Measurements from ENCODE around the gene GALNTL6. TPM values are rescaled to one million over a fixed set of nuclear protein-coding genes. Genes with fewer than 3 reads are reported as not detected.

Gene GALNTL6
- total and polyA plus RNA-seq, 9 of the 15 experiments (the other 6 are each of a cell fraction or from before 2014, with no cell fraction given): 0.18 to 0.50 (median 0.29) TPM

DNA sequence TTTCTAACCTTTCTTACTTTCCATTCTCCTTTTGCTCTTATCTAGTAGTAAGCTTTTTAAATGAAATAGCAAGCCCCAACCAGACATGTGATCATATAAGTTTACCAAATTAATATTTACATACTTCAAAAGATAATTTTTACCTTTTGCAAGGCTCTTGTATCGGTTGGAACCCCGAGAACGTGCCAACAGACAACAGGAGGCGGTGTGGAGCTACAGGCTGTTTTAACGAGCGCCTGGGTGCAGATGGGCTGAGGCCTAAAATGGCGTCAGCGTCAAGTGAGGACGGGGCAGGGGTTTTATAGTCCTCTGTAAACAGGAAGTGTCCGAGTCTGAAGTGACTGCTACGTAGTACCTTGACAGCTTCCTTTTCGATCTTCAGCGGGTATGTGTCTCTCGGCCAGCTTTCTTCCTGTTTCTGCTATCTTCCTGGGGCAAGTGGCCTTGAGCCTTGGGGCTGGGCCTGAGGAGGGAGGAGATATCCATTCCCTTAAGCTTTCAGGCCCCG, 342.7 kb downstream of the GALNTL6 start (continued):
- TF ChIP-seq, protein P1, sequence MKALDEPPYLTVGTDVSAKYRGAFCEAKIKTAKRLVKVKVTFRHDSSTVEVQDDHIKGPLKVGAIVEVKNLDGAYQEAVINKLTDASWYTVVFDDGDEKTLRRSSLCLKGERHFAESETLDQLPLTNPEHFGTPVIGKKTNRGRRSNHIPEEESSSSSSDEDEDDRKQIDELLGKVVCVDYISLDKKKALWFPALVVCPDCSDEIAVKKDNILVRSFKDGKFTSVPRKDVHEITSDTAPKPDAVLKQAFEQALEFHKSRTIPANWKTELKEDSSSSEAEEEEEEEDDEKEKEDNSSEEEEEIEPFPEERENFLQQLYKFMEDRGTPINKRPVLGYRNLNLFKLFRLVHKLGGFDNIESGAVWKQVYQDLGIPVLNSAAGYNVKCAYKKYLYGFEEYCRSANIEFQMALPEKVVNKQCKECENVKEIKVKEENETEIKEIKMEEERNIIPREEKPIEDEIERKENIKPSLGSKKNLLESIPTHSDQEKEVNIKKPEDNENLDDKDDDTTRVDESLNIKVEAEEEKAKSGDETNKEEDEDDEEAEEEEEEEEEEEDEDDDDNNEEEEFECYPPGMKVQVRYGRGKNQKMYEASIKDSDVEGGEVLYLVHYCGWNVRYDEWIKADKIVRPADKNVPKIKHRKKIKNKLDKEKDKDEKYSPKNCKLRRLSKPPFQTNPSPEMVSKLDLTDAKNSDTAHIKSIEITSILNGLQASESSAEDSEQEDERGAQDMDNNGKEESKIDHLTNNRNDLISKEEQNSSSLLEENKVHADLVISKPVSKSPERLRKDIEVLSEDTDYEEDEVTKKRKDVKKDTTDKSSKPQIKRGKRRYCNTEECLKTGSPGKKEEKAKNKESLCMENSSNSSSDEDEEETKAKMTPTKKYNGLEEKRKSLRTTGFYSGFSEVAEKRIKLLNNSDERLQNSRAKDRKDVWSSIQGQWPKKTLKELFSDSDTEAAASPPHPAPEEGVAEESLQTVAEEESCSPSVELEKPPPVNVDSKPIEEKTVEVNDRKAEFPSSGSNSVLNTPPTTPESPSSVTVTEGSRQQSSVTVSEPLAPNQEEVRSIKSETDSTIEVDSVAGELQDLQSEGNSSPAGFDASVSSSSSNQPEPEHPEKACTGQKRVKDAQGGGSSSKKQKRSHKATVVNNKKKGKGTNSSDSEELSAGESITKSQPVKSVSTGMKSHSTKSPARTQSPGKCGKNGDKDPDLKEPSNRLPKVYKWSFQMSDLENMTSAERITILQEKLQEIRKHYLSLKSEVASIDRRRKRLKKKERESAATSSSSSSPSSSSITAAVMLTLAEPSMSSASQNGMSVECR (CRISPR knock-in tag; IDR thresholded peaks at IDR 0.05): no peak
- TF ChIP-seq ZNF586 (CRISPR knock-in tag; conservative IDR thresholded peaks at IDR 0.05) (no peak), ZNF347 (CRISPR knock-in tag; IDR thresholded peaks at IDR 0.05; ENCODE audit: low read depth) (no peak), PHB (CRISPR knock-in tag; IDR thresholded peaks at IDR 0.05) (no peak), ZFP36 (IDR thresholded peaks at IDR 0.05; ENCODE audit: low read depth, low read length, partially characterized antibody) (no peak), FOXP1 (CRISPR knock-in tag; IDR thresholded peaks at IDR 0.05) (peak; percentile 74; the same call in 1 of the 2 replicates), SP2 (IDR thresholded peaks at IDR 0.05; ENCODE audit: extremely low read depth, low read depth, low read length, poor library complexity, severe bottlenecking) (no peak), KLF16 (IDR thresholded peaks at IDR 0.05) (no peak), ZNF121 (CRISPR knock-in tag; conservative IDR thresholded peaks at IDR 0.05) (no peak), WHSC1 (IDR thresholded peaks at IDR 0.05; ENCODE audit: low read length) (no peak), CREB3L1 (IDR thresholded peaks at IDR 0.05; ENCODE audit: borderline replicate concordance, low read depth) (peak; percentile 33; the same call in 1 of the 2 replicates), SOX6 (IDR thresholded peaks at IDR 0.05) (peak; percentile 72), PRMT5 (CRISPR knock-in tag; IDR thresholded peaks at IDR 0.05) (no peak), NCOA1 (IDR thresholded peaks at IDR 0.05; ENCODE audit: low read depth) (peak; percentile 76; the same call in 1 of the 2 replicates), HBP1 (CRISPR knock-in tag; IDR thresholded peaks at IDR 0.05) (no peak), ZKSCAN3 (CRISPR knock-in tag; IDR thresholded peaks at IDR 0.05) (no peak), MEF2D (tag; conservative IDR thresholded peaks at IDR 0.05; ENCODE audit: low read depth) (no peak), KLF1 (tag; IDR thresholded peaks at IDR 0.05) (no peak)
- TF ChIP-seq, protein P2, sequence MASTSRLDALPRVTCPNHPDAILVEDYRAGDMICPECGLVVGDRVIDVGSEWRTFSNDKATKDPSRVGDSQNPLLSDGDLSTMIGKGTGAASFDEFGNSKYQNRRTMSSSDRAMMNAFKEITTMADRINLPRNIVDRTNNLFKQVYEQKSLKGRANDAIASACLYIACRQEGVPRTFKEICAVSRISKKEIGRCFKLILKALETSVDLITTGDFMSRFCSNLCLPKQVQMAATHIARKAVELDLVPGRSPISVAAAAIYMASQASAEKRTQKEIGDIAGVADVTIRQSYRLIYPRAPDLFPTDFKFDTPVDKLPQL (IDR thresholded peaks at IDR 0.05; ENCODE audit: extremely low read depth, insufficient read length): peak; percentile 19
- TF ChIP-seq, protein P3, sequence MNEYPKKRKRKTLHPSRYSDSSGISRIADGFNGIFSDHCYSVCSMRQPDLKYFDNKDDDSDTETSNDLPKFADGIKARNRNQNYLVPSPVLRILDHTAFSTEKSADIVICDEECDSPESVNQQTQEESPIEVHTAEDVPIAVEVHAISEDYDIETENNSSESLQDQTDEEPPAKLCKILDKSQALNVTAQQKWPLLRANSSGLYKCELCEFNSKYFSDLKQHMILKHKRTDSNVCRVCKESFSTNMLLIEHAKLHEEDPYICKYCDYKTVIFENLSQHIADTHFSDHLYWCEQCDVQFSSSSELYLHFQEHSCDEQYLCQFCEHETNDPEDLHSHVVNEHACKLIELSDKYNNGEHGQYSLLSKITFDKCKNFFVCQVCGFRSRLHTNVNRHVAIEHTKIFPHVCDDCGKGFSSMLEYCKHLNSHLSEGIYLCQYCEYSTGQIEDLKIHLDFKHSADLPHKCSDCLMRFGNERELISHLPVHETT (CRISPR knock-in tag; conservative IDR thresholded peaks at IDR 0.05 in 1 of 2, IDR thresholded peaks at IDR 0.05 in 1 of 2): no peak

Data from K562 (cell line).